Activated CD4-positive, alpha-beta T cell treated with anti-CD3 and anti-CD28 coated beads, Interleukin-2, amount 10 ng/mL, durations not matched to agents 7 days and 5 days (primary cell): ENCODE data around the gene TMEM176B. TPM values are rescaled to one million over a fixed set of nuclear protein-coding genes. Genes with fewer than 3 reads are reported as not detected.

ENCODE experiments used
- CTCF ChIA-PET: fragments of 350-600 bp; sonication (Branson Sonifier 250); formaldehyde crosslinking; loops from one replicate; lab custom pipeline; 2021; ENCODE audit warnings: antibody characterized with exemption; lab: Charles Lee
- POLR2A ChIA-PET: fragments of 350-600 bp; sonication (Branson Sonifier 250); formaldehyde crosslinking; loops from one replicate; lab custom pipeline; 2021; ENCODE audit warnings: antibody characterized with exemption; lab: Charles Lee
- DNase-seq: peaks from one replicate; pipeline ENCODE4 v3.0.0-alpha.2; 2020
- H3K27ac Mint-ChIP-seq: one replicate; pipeline ENCODE4 v1.8.0; 2021; ENCODE audit warnings: mild to moderate bottlenecking, moderate library complexity, mixed read lengths
- H3K27me3 Mint-ChIP-seq: one replicate; pipeline ENCODE4 v1.8.0; 2021; ENCODE audit warnings: mixed read lengths
- H3K36me3 Mint-ChIP-seq: one replicate; pipeline ENCODE4 v1.8.0; 2021; ENCODE audit warnings: low read depth, mixed read lengths
- H3K4me1 Mint-ChIP-seq: one replicate; pipeline ENCODE4 v1.8.0; 2021; ENCODE audit warnings: mixed read lengths
- H3K4me3 Mint-ChIP-seq: one replicate; pipeline ENCODE4 v1.8.0; 2021; ENCODE audit warnings: mild to moderate bottlenecking, moderate library complexity, mixed read lengths
- H3K9me3 Mint-ChIP-seq: one replicate; pipeline ENCODE4 v1.8.0; 2021; ENCODE audit warnings: mixed read lengths
- total RNA-seq, 2 experiments: library from RNA; stranded (reverse); gene quantifications; one replicate each; pipeline ENCODE4 v1.2.3, GENCODE V29; 2021

The TMEM176B gene
- total RNA-seq, 2 experiments from 2014 or later, result not detected

- no peaks in the 10 kb centered on the region for H3K4me1 Mint-ChIP-seq
- DNase-seq, result no peak
- H3K4me3 Mint-ChIP-seq, result no peak overlapping the region
- H3K36me3 Mint-ChIP-seq, result no peaks in the 10 kb centered on the region
- ChIA-PET POLR2A (no interaction called here), CTCF (interaction anchor here (2.0 kb wide), 1 partner anchor 15 kb away, joined by 6 read pairs; no protein-coding TSS in a partner anchor)
- no peaks in the 10 kb centered on the region for H3K9me3 Mint-ChIP-seq
- peaks cover 32% of the 10 kb centered on the region for H3K27me3 Mint-ChIP-seq
- no peak overlapping the region for H3K27ac Mint-ChIP-seq
Measured at GRCh38 chr7:150793569-150794238, 6.5 kb downstream of the TMEM176B start.

GRCh38 chr7:150791746-150792452 is 8.3 kb downstream of the TMEM176B start:
- peaks cover 2% of the 10 kb centered on the region for H3K4me1 Mint-ChIP-seq
- H3K9me3 Mint-ChIP-seq, result no peaks in the 10 kb centered on the region
- no peaks in the 10 kb centered on the region for H3K36me3 Mint-ChIP-seq
- no peak overlapping the region for H3K4me3 Mint-ChIP-seq
- H3K27me3 Mint-ChIP-seq, result peaks cover 17% of the 10 kb centered on the region
- ChIA-PET POLR2A (no interaction called here), CTCF (interaction anchor here (2.0 kb wide), 1 partner anchor 13 kb away, joined by 6 read pairs; no protein-coding TSS in a partner anchor)
- DNase-seq, result no peak
- H3K27ac Mint-ChIP-seq, result no peak overlapping the region

- H3K36me3 Mint-ChIP-seq, result no peaks in the 10 kb centered on the region
- no peak for DNase-seq
- H3K4me3 Mint-ChIP-seq, result no peak overlapping the region
- ChIA-PET CTCF (no interaction called here), POLR2A (no interaction called here)
- H3K27me3 Mint-ChIP-seq, result peaks cover 14% of the 10 kb centered on the region
- no peaks in the 10 kb centered on the region for H3K9me3 Mint-ChIP-seq
- H3K4me1 Mint-ChIP-seq, result peaks cover 2% of the 10 kb centered on the region
- H3K27ac Mint-ChIP-seq, result no peak overlapping the region
Measured at GRCh38 chr7:150791304-150791703, 8.9 kb downstream of the TMEM176B start.

GRCh38 chr7:150790416-150791075 is 9.6 kb downstream of the TMEM176B start:
- DNase-seq, result no peak
- no peak overlapping the region for H3K27ac Mint-ChIP-seq
- ChIA-PET POLR2A (no interaction called here), CTCF (no interaction called here)
- no peak overlapping the region for H3K4me3 Mint-ChIP-seq
- H3K36me3 Mint-ChIP-seq, result no peaks in the 10 kb centered on the region
- peaks cover 7% of the 10 kb centered on the region for H3K27me3 Mint-ChIP-seq
- peaks cover 10% of the 10 kb centered on the region for H3K4me1 Mint-ChIP-seq
- H3K9me3 Mint-ChIP-seq, result no peaks in the 10 kb centered on the region

- no peaks in the 10 kb centered on the region for H3K9me3 Mint-ChIP-seq
- no peak for DNase-seq
- H3K36me3 Mint-ChIP-seq, result no peaks in the 10 kb centered on the region
- no peak overlapping the region for H3K4me3 Mint-ChIP-seq
- ChIA-PET POLR2A (no interaction called here), CTCF (interaction anchor here (0.8 to 1.6 kb wide), 3 partner anchors 10 to 150 kb away, joined by 3 to 5 read pairs (median 4); no protein-coding TSS in a partner anchor)
- H3K27ac Mint-ChIP-seq, result no peak overlapping the region
- H3K4me1 Mint-ChIP-seq, result peaks cover 11% of the 10 kb centered on the region
- H3K27me3 Mint-ChIP-seq, result peaks cover 10% of the 10 kb centered on the region
Measured at GRCh38 chr7:150788474-150789269, 11.5 kb downstream of the TMEM176B start.

- ChIA-PET CTCF (interaction anchor here (1.0 to 1.6 kb wide), 3 partner anchors 9 to 221 kb away, joined by 4 to 5 read pairs (median 4); no protein-coding TSS in a partner anchor), POLR2A (no interaction called here)
- H3K27me3 Mint-ChIP-seq, result peaks cover 10% of the 10 kb centered on the region
- no peaks in the 10 kb centered on the region for H3K36me3 Mint-ChIP-seq
- no peak for DNase-seq
- no peak overlapping the region for H3K4me3 Mint-ChIP-seq
- H3K4me1 Mint-ChIP-seq, result peaks cover 11% of the 10 kb centered on the region
- H3K27ac Mint-ChIP-seq, result no peak overlapping the region
- no peaks in the 10 kb centered on the region for H3K9me3 Mint-ChIP-seq
Measured at GRCh38 chr7:150787321-150788281, 12.6 kb downstream of the TMEM176B start.

- Mint-ChIP-seq H3K27ac (no peak overlapping the region), H3K27me3 (peaks cover 15% of the 10 kb centered on the region), H3K4me3 (no peak overlapping the region), H3K36me3 (no peaks in the 10 kb centered on the region), H3K9me3 (no peaks in the 10 kb centered on the region), H3K4me1 (peaks cover 11% of the 10 kb centered on the region)
- ChIA-PET CTCF (interaction anchor here (0.9 kb wide), 1 partner anchor 277 kb away, joined by 3 read pairs; no protein-coding TSS in a partner anchor), POLR2A (no interaction called here)
- no peak for DNase-seq
Measured at GRCh38 chr7:150784954-150785353, 15.2 kb downstream of the TMEM176B start.

- H3K9me3 Mint-ChIP-seq, result no peaks in the 10 kb centered on the region
- peaks cover 11% of the 10 kb centered on the region for H3K4me1 Mint-ChIP-seq
- no peak overlapping the region for H3K4me3 Mint-ChIP-seq
- peaks cover 15% of the 10 kb centered on the region for H3K27me3 Mint-ChIP-seq
- DNase-seq, result no peak
- CTCF ChIA-PET, result no interaction called here
- H3K27ac Mint-ChIP-seq, result no peak overlapping the region
- no peaks in the 10 kb centered on the region for H3K36me3 Mint-ChIP-seq
- POLR2A ChIA-PET, result no interaction called here
Measured at GRCh38 chr7:150784120-150784736, 15.9 kb downstream of the TMEM176B start.

GRCh38 chr7:150781961-150782360 is 18.2 kb downstream of the TMEM176B start:
- peaks cover 12% of the 10 kb centered on the region for H3K4me1 Mint-ChIP-seq
- CTCF ChIA-PET, result no interaction called here
- POLR2A ChIA-PET, result no interaction called here
- no peaks in the 10 kb centered on the region for H3K36me3 Mint-ChIP-seq
- no peak overlapping the region for H3K4me3 Mint-ChIP-seq
- no peaks in the 10 kb centered on the region for H3K9me3 Mint-ChIP-seq
- DNase-seq, result no peak
- H3K27ac Mint-ChIP-seq, result no peak overlapping the region
- peaks cover 20% of the 10 kb centered on the region for H3K27me3 Mint-ChIP-seq

GRCh38 chr7:150781103-150781502 is 19.1 kb downstream of the TMEM176B start:
- Mint-ChIP-seq H3K9me3 (no peaks in the 10 kb centered on the region), H3K4me1 (peaks cover 10% of the 10 kb centered on the region), H3K4me3 (no peak overlapping the region), H3K27ac (no peak overlapping the region), H3K27me3 (peaks cover 23% of the 10 kb centered on the region), H3K36me3 (no peaks in the 10 kb centered on the region)
- POLR2A ChIA-PET, result no interaction called here
- no peak for DNase-seq
- CTCF ChIA-PET, result no interaction called here

GRCh38 chr7:150780292-150780691 is 19.9 kb downstream of the TMEM176B start:
- Mint-ChIP-seq H3K36me3 (no peaks in the 10 kb centered on the region), H3K4me1 (peaks cover 4% of the 10 kb centered on the region), H3K27ac (no peak overlapping the region), H3K4me3 (no peak overlapping the region), H3K9me3 (no peaks in the 10 kb centered on the region), H3K27me3 (peaks cover 23% of the 10 kb centered on the region)
- ChIA-PET CTCF (interaction anchor here (0.6 to 1.1 kb wide), 3 partner anchors 250 to 527 kb away, joined by 3 read pairs; no protein-coding TSS in a partner anchor), POLR2A (no interaction called here)
- no peak for DNase-seq
